Hematopoietic multipotent progenitor cell treated with erythropoietin and hydrocortisone succinate and interleukin-3 and kit ligand, for 4 days (in vitro differentiated cells): ENCODE measurements around the gene BID.

Source experiments
- DNase-seq: peaks from one replicate; pipeline ENCODE4 v3.0.0-alpha.2; 2015

BID gene

DNA sequence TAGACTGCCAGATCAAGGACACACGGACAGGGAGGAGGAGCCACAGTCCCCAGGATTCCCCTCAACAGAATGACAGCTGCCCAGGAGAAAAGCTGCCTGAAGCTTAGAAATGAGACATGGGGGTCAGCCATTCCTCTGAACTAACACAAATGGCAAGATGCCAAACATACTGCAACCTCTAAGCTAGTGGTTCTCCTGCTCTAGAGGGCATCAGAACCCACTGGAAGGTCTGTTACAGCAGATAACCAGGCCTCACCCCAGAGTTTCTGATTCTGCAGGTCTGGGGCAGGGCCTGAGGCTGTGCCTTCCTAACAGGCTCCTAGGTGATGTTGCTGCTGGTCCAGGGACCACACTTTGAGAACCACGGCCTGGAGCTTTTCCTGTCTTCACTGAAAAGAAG is 28.6 kb upstream of the BID start:
- peak; percentile 92 for DNase-seq

DNA sequence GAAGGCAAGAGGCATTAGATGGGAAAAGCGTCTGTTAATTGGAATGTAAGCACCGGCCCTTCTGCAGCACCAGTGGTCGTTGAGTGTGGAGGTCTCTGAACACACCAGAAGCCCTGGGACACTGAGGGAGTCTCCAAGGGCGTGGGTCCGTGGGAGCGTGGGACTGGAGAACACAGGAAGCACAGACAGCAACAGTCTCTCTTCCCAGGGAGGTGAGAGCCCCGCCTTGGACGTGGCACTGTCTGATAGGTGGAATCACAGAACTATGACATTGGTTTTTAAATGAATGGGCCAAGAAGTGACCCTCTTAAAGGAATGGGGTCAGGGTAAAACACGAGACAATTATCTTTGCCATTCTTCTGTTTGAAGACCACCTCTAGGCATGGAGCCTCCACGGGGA is 28.1 kb upstream of the BID start:
- DNase-seq, result no peak

DNA sequence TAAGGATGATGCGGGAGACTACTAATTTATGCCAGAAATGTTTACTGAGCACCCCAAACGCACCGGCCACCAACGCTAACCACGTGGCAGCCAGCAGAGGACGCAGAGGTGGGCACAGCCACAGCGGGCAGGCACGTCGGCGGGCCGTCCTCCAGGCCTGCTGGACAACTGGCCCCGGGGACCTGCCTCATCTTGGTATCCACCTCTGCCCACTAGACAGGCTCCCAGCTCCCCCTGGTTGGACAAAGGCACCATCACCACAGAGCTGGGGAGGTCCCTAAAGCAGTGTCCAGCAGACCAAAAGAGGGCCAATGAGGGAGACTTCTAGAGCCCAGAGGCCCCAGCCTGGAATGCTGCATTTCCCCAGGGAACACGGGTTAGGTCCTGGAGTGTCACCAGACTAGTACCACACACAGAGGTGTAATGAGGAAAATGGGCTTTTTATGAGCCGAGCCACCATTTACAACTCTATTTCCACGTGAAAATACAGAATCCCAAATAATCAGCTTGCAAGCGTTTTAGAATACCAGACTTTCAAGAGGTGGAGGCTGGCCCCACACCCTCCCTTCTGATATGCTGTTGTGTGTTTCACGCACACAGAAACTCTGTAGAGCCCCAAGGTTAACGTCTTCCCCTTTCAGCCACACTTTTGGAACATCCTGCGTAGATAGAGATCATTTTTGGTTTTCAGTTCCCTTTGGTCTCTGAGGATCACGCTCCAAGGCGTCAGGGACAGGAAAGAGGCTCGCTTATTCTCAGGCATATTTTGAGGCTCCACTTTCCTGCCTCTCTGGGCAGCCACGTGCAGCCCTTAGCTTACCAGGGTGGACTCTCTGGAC is 23.7 kb upstream of the BID start:
- peak; percentile 68 for DNase-seq

DNA sequence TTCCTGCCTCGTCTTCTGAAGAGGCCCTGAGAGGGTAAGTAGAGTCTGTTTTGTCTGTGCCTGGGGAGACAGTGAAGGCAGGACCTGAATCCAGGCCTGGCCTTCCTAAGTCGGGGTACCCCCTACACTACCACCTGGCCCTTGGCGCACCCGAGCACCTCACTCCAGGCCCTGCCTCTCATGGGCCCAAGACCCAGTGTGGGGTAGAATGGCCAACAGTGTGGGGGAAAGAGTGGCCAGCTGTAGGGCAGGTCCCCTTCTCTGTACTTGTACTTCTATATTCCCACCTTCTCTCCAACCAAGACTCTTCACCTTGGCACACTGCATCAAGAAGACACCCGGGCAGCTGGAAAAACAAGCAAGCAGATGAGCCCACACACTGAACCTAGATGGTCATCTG is 22.4 kb upstream of the BID start:
- no peak for DNase-seq

DNA sequence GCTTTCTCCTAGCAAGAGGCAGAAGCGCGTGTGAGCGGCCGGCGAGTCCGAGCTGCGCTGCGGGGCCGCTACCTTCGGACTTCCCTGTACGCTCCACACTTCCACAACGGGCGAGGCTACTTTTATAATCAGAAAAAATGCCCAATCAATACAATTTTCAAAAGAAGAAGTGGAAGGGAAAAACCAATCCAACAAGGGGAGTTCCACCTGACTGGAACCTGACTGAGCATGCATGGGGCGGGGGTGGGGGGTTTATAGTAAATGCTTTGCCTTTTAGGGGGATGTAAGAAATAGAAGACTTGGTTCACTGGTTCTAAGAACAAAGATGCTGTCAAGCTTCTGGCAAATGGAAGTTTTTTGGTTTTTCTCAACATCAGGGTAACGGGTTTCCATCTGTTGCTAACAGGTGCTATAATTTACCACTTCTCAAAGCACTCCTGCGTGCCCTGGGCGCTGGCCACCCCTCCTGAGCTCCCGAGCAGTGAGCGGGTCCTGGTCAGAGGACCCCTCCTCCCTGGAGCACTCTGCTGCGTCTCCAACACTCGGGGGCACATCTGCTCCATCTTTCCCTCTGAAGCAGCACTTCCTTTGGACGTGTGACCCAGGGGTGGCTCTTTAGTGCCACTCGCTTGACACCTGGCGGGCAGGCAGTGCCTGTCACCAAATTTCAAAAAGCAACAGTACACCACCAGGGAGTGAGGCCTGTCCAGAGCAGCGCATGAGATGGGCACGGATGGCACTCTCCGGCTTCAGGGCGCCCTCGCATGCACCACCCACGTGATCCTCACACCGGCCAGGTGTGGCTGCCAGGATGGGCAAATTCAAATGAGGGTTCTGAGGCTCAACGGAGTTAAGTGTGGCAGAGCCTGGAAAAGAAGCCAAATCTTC is 21.6 kb upstream of the BID start:
- DNase-seq, result no peak

DNA sequence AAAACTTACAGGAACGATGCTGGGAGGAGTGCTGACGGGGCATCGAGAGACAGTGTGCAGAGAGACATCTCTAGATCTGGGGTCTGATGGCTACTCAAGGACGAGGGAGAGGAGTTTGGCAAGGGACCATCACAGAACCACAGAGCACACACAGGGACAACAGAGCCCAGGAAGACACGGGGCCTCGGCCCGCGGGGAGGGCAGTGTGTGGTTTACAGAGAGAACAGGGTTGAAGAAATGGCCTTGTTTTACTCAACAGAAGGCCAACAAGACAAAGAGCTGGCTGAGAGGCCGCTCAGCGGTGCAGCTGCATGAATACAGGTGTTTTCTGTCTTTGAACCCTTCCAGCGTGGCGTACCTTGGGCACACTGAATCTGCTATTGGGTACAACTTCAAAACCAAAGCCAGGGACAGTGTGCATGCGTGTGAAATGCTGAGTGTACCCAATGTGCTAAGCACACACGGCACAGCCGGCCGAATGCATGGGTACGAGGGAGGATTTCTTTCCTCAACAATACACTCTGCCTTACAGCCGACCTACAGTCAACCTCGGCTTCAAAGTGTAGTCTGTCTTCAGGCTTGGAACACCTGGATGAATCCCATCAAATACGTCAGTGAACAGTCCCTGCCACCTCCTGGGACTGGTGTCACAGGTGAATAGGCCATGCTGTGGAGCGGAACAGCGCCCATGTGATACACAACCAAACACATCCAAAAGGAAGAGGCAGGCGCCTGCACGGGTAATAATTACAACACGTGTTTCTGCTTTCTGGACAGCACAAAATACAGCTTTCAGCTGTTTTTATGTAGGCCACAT is 20.7 kb upstream of the BID start:
- DNase-seq, result no peak

DNA sequence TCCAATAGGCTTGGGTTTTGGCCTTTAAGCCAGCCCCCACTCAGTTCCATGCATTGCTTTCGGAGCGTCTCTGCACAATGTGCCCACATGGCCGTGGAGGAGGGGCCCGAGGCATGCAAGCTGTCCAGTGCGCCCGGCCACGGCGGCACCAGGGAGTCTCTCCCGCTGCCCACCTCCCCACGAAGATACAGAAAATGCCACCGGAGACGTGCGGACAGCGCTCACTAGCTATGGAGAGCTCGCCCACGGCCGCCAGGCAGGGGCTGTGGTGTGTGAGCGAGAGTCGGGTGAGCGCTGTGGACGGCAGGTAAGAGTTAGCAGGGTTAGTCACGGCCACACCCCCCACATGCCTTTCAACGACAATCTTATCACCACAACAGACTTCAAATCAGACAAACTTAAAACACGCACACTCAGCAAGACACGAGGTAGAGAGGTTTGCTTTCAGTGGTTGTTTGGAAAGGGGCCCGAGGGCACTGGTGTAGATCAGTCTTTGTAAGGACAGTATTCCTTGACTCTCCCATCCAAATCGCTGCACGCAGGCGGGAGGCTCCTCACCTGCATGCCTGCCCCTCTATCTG is 18.7 kb upstream of the BID start:
- peak; percentile 33 for DNase-seq

DNA sequence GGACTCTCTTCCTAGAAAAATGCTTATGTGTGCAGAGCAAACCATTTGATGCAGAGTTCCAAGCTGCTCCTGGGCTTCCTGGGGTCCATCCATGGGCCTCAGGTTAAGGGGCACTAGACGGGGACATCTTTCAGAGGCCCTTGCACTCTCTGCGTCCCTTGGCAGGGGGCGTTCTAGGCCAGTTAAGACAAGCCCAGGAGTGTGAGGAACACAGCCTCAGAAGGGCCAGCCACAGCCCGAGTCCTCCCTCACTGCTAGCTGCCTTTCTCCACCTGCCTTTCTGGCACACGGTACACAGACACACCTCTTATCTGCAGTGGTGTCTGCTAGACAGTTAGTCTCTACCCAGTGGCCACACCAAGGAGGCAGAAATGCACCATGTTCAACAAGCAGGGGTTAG is 18.0 kb upstream of the BID start:
- DNase-seq, result peak; percentile 48

DNA sequence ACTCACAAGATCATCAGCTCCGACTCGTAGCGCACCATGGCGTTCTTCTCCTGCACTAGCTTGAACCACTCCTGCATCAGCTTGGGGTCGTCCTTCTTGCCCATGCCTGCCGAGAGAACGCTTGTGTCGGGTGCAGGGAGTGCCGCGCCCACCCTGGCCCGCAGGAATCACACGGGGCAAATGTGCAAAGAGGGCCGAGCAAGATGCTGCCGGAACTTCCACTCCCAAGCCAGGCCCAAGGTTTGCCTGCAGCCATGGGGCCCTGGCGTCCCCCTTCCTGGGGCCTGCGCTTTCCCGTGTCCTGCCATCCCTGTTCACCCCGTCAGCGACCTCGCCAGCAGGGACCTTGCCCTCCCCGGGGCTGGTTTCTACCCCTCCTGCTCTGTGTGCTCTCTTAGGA is 16.9 kb upstream of the BID start:
- no peak for DNase-seq

DNA sequence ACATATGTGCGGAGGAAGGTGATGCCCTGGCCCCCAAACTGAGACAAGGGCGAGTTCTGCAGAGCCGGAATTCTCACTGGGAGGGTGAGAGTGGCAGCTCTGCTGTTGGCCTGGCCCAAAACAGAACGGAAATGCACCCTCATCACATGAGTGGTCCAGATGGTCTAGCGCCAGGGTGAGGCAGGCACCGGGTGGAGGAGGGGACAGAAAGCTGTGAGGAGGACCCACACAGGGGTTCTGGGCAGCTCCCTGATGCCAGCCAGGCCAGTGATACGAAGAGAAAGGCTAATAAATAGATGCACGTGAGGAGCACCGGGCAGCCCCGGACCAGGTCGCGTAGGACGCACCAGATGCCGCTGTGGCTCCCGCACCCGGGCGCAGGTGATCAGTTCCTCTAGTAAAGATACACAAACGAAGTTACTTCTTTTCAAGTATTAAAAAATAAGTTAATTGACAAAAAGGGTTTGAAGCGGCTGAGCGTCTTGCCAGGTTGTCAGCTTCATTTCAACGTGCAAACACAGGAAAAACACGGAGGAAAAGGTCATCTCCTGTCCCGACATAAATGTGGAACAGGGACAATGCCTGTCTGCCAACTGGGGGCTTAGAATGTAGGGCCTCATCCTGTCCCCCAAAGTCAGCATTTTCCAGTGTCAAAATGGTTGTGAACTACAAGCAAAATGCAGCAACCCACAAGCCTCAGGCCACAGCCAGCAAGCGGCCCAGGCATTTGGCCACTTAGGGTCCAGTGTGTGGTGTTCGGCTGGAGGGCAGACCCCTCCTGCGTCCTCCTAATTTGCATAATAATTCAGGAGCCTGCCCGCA is 15.3 kb upstream of the BID start:
- DNase-seq, result no peak

DNA sequence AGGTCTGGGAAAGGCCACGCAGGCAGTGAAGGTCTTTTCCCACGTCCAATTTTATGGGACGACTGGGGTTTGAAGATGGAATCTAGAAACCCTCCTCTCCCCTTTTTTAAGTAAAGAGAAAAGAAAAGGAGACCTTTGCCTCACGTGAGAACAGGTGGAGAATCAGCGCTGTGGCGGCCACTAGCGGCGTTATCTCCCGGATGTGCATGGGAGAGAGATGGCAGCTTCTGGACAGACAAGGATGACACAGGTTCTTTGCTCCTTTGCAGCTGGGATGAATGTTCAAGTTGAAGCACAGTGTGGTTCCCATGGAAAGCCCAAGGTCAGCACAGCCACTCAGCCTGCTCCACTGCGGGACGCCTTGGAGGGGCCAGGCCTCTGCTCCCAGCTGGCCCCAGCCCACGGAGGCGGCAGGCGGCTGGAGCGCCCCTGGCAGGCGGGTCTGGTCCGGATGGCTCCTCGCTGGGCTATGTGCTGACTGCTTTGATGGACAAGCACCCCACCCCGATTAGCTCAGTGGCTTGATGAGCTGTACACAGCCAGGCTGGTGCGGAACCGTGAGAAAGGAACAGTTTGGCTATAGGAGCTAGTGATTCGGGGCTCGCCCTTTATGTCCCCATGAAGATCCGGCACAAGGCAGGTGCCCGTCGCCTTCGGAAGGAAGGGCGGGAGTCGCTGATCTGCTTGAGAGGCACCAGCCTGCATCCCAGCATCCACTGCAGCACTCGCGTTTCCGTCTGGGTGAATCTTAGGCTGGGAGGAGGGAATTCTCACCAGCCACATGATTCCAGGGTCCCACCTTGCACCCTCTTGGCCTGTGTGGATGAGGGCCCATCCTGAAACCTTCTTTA is 14.5 kb upstream of the BID start:
- DNase-seq, result no peak

DNA sequence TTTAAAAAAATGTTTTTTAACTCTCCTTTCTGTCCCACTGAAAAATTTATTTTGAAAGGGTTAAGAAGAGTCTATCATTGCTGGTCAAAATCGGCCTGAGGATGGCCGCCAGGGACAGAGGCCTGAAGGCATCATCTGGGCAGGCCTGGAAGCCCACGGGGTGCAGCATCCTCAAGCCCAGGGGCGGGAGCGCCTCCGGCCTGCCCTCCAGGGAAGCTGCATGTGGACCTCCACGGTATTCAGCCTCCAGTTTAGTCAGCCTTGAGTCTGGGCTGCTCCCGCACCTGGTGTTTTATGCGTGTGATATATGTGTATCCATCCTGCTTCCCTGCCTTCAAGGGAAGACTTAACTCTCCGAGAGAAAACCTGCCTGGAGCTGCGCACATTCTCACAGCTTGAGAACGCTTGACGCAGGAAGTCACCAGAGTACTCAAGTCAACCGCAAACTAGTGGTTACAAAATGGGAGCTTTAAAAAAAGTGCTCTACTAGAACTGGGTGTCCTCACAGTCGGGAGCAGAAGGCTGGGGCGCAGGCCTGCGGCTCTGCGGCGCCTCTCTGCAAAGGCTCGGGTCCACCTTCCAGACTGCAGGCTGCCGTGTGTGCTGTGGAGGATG is 13.6 kb upstream of the BID start:
- DNase-seq, result no peak

DNA sequence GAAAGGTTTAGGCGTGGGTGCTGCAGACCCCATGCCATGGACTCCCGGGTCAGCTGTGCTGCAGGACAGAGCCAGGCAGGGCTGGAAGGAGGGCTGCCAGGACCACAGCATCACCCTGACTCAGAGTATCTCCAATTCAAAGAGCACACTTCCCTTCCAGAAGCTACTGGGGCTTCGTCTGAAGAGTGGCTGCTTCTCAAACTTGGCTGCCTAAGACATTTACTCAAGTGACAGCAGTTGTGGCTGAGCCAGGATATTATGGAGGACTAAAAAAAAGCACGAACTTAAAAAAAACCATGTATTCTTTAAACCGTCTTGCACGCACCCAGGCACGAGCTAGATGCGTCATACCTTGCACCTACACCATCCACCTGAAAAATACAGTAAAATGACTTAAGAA is 13.0 kb upstream of the BID start:
- DNase-seq, result no peak

DNA sequence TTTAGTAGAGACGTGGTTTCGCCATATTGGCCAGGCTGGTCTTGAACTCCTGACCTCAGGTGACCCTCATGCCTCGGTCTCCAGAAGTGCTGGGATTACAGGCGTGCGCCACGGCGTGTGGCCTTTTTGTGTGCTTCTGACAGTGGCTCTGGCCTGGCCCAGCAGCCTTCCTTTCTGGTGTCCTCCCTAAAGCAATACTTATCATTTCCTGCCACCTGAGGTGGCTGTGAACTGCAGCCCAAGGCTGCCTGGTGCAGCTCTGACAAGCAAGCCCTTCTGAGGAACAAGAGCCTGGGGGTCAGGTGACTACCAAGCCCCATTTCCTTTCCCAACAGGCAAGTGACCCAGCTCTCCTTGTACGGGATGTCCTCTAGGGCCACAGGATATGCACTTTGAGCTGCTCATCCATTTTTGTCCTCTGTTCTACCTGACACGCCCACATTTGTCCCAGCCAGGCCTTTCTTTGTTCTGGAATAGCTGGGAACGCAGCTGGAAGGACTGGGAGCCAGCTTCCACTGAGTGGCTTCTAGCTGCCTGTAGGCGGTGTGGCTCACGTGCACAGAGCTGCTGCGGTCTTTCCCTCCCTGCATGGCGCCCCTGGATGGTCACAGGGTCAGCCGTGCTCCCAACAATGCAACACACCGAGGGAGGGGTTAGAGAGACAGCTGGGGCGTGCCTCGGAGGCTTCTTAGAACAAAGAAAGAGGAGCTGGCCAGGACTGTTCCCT is 12.3 kb upstream of the BID start:
- DNase-seq, result peak; percentile 91

DNA sequence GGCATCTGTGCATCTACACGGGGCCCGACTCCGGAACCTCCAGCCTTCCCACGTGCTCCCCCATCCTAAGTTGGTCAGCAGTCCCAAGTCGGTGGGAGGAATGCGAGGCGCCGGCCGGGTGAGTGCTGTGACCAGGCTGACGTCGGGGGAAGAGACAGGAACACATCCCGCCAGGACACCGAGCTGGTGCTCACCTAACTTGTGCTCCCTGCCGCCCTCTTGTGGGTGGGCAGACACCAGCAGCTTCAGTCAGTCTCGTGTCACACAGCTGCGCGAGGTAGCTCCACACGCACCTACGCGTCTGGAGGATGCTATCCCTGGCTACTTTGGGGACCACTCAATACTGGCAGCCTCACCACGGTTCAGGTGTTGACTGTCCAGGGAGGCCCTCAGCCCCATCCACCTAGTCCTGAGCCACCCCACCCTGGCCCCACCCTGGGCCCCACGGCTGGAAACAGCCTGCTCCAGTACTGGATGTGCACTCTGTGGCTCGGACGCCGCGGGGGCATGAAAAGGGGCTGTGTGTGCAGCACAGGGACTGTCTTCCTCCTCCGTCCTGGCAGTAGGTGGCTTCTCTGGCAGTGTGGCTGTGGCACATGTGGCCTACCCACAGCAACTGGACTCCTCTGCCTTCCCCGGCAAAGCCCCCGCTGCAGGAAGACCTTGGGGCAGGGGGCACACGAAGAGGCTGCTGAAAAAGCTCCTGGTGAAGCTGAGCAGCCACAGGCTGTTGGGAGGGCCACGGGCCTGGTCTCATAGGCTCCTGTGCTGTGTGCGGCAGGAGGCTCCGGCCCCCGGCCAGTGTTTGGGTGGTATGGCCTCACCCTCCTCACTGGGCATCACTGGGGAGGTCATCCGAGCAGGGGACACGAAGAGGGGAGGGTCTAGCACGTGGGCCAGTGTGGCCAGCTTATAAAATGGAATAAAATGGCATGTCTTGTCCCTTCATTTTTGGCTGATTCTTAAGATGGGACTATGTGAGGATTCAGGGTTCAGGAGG is 11.2 kb upstream of the BID start:
- peak; percentile 82 for DNase-seq

DNA sequence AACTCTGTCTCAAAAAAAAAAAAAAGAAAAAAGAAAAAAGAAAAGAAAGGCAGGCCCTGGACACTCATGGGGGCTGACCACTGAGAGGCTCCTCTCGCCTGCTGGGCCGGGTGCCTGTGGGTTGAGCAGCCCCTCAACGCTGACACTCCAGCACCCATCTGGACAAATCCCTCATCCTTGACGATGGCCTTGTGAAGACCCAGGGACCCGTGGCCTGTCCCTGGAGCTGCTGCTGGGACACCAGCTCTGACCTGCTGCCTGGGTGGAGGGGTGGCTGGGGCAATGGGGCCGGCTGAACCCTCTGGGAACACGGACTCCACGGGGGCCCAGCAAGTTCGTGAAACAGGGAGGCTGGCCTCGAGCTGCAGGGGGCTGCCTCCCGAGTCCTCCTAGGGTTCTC is 10.5 kb upstream of the BID start:
- DNase-seq, result no peak

DNA sequence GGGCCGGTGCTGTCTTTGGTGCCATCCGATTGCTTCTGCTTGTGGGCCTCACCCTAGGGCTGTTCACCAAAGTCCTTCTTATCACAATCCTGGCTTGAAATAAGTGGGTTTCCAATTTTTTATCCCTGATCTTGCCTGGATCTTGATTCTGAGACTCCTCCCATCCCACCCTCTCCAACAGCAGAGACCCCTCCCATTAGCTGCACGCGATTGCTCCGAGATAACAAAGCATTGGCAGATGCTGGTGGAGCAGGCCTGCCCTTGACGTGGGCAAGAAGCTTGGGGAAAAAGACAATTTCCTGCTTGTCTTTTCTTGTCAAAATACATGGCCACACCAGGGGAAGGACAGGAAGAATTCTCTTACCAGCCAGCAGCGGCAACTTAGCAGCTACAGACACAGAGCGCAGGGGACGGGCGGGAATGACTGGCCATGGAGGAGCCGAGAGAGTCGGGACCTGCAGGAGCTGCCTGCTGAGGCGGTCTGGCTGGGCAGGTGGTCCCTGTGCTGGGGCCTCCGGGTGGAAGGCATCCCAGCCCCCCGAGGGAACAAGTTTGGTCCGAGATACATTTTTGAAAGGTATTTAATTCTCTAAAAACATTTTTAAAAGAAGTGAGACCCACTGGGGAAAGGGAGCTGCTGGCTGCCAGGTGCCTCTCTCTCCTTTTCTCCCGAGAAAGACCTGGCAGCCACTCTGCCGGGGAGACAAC is 9.7 kb upstream of the BID start:
- DNase-seq, result no peak

DNA sequence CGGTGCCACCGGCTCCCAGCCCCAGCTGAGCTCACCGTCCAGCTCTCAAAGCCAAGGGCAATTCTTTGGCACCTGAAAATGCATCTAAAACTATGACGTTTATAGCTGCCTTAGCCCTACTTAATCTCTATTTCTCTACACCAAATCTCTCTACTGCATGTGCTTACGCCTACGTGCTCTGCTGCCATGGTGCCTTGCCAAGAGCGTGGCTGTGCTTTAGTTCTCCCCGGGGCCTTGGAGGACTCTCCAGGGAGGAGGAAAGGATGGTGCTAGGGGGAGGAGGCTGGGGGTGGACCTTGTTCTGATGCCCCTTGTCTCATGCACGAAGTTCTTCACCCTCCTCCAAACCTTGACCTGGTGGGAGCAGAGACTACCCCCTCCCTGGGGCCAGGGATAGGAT is 9.0 kb upstream of the BID start:
- no peak for DNase-seq
